GM12878 (cell line): ENCODE data around the gene PURA.

Source experiments
- BRCA1 ChIP-seq: IDR thresholded peaks from 2 replicates; pipeline ENCODE4 v1.6.1; 2011; ENCODE audit warnings: low read depth, low read length, improper control_type of control experiment
- CREM ChIP-seq: IDR thresholded peaks from 2 replicates; pipeline ENCODE4 v1.6.1; 2014; ENCODE audit warnings: antibody characterized with exemption, low read depth
- EED ChIP-seq: sonication (generic); IDR thresholded peaks from 2 replicates; pipeline ENCODE4 v1.6.1; 2016; ENCODE audit warnings: antibody characterized with exemption, low read depth
- JUND ChIP-seq: IDR thresholded peaks from 2 replicates; pipeline ENCODE4 v1.6.1; 2012; ENCODE audit warnings: low read depth, mild to moderate bottlenecking, low read length, improper control_type of control experiment, moderate library complexity
- RELA ChIP-seq: fragments of 450-650 bp; IDR thresholded peaks from 2 replicates; pipeline ENCODE4 v1.8.0; 2014; ENCODE audit warnings: borderline replicate concordance; ENCODE audit not compliant: partially characterized antibody
- TF ChIP-seq, protein P1 (sequence below): IDR thresholded peaks from 2 replicates; pipeline ENCODE4 v1.6.1; 2012; ENCODE audit warnings: low read depth, low read length, improper control_type of control experiment
- TF ChIP-seq, protein P2 (sequence below), 3 experiments: IDR thresholded peaks in 2 of 3; conservative IDR thresholded peaks in 1 of 3; 2 replicates each; pipeline ENCODE4 v1.5.1; 2011; ENCODE audit warnings: low read depth in 3 of 3, low read length in 3 of 3, mild to moderate bottlenecking in 3 of 3, control low read depth in 2 of 3, moderate library complexity in 2 of 3, inconsistent platforms in 1 of 3, mixed read lengths in 1 of 3; ENCODE audit not compliant: control insufficient read depth in 2 of 3, insufficient read depth in 1 of 3; ENCODE audit errors: extremely low read depth in 1 of 3

DNA sequence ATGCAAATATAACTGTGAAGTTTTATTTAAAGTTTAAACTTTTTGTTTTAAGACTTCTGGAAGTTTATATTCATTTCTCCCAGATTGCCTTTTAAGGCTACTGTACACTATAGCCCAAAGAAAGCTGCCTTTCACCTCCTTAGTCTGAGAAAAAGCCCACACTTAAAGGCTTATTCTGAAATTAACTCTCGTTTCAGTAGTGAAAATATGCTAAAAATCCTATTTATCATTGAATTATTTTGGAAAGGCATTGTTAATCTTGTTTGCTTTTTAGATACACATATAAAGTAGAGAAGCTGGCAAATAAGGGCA is 3.3 kb upstream of the PURA start:
- TF ChIP-seq, protein P1, sequence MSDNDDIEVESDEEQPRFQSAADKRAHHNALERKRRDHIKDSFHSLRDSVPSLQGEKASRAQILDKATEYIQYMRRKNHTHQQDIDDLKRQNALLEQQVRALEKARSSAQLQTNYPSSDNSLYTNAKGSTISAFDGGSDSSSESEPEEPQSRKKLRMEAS, result no peak
- no peak for TF ChIP-seq EED
- no peak for TF ChIP-seq JUND
- TF ChIP-seq, protein P2, sequence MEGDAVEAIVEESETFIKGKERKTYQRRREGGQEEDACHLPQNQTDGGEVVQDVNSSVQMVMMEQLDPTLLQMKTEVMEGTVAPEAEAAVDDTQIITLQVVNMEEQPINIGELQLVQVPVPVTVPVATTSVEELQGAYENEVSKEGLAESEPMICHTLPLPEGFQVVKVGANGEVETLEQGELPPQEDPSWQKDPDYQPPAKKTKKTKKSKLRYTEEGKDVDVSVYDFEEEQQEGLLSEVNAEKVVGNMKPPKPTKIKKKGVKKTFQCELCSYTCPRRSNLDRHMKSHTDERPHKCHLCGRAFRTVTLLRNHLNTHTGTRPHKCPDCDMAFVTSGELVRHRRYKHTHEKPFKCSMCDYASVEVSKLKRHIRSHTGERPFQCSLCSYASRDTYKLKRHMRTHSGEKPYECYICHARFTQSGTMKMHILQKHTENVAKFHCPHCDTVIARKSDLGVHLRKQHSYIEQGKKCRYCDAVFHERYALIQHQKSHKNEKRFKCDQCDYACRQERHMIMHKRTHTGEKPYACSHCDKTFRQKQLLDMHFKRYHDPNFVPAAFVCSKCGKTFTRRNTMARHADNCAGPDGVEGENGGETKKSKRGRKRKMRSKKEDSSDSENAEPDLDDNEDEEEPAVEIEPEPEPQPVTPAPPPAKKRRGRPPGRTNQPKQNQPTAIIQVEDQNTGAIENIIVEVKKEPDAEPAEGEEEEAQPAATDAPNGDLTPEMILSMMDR (IDR thresholded peaks at IDR 0.05 in 2 of 3, conservative IDR thresholded peaks at IDR 0.05 in 1 of 3; ENCODE audit: control insufficient read depth in 2 of 3, extremely low read depth in 1 of 3, insufficient read depth in 1 of 3, low read depth in 3 of 3, low read length in 3 of 3), result no peak
- TF ChIP-seq BRCA1, result no peak
- no peak for TF ChIP-seq RELA
- TF ChIP-seq CREM, result no peak
